Neural cell (in vitro differentiated cells): ENCODE data around the gene ADAMTSL4.

Experiments
- EZH2 ChIP-seq: fragments of 200-600, 300-800 bp; shearing (Covaris generic), sonication (generic); IDR thresholded peaks from 2 replicates; pipeline ENCODE4 v1.6.1; 2014; ENCODE audit warnings: antibody characterized with exemption, low read length, borderline replicate concordance, mild to moderate bottlenecking; ENCODE audit not compliant: insufficient read depth, poor library complexity, severe bottlenecking
- POLR2AphosphoS5 ChIP-seq: IDR thresholded peaks from 2 replicates; pipeline ENCODE4 v1.6.1; 2012
- SMC3 ChIP-seq: fragments of 450-650 bp; conservative IDR thresholded peaks from 2 replicates; pipeline ENCODE4 v1.6.1; 2014; ENCODE audit warnings: antibody characterized with exemption, mild to moderate bottlenecking, moderate library complexity; ENCODE audit not compliant: poor library complexity

- TF ChIP-seq SMC3 (no peak), EZH2 (no peak), POLR2AphosphoS5 (no peak)
Observed at GRCh38 chr1:150544204-150544603, 5.0 kb upstream of the ADAMTSL4 start.
